ENCODE data around the gene WDR73.

DNA sequence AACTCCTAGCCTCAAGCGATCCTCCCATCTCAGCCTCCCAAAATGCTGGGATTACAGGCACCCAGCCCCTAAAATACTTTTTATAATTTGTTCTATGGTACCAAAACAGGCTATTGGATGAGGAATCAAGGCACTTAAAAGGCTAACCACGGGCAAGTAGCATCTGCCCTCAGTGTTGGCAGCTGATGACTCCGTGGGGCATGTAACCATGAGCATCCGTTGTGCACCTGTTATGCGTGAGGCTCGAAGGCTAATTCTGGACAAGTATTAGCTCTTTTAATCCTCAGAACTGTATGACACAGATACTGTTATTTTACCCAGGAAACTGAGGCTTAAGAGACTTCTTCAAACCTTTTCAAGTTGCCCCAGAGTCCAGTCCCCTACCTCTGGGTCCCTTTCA, 10.2 kb downstream of the WDR73 start:
- TF ChIP-seq POLR2AphosphoS5 (IDR thresholded peaks at IDR 0.05; ENCODE audit: borderline replicate concordance, low read depth, low read length) (no peak), EZH2 (IDR thresholded peaks at IDR 0.05) (no peak), FOXP2 (optimal IDR thresholded peaks at IDR 0.05; ENCODE audit: control extremely low read depth, extremely low read length, insufficient read depth) (no peak)
